GM19035 (cell line): ENCODE measurements around the gene SPACA4.

Experiments
- ATAC-seq: cut with Tn5 transposase; IDR thresholded peaks from one replicate; pipeline ENCODE4 v1.9.1; 2021; ENCODE audit not compliant: unreplicated experiment

The SPACA4 gene

DNA sequence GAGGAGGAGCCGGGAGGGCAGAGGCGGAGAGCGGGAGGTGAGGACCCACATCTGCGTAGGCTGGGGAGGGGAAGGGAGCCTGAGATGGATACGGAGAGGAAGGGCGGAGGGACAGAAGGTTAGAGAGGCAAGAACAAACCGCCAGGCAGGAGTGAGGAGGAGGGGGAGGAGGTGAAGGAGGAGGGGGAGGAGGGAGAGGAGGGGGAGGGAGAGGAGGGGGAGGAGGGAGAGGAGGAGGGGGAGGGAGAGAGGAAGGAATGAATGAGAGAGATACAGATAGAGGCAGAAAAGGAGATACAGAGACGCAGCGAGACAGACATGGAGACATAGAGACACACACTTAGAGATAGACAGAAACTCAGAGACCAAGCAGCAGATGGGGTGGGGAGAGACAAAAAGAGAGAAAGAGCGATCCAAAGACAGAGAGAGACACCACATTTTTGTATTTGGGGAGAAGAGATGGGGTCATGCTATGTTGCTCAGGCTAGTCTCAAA is 40.2 kb downstream of the SPACA4 start:
- no peak for ATAC-seq

DNA sequence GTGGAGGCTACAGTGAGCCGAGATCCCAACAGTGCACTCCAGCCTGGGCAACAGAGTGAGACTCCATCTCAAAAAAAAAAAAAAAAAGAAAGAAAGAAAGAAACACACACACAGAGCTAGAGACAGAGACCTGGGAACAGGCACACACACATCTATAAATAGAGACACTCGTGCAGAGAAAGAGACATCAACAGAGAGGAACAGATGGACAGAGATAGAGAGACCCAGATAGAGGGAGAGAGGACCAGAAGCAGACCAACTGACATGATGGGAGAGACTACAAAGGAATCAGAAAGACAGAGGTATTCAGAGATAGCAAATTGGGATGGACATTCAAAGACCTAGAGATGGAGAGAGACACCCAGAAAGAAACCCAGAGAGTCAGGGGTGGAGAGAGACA is 41.6 kb downstream of the SPACA4 start:
- no peak for ATAC-seq

DNA sequence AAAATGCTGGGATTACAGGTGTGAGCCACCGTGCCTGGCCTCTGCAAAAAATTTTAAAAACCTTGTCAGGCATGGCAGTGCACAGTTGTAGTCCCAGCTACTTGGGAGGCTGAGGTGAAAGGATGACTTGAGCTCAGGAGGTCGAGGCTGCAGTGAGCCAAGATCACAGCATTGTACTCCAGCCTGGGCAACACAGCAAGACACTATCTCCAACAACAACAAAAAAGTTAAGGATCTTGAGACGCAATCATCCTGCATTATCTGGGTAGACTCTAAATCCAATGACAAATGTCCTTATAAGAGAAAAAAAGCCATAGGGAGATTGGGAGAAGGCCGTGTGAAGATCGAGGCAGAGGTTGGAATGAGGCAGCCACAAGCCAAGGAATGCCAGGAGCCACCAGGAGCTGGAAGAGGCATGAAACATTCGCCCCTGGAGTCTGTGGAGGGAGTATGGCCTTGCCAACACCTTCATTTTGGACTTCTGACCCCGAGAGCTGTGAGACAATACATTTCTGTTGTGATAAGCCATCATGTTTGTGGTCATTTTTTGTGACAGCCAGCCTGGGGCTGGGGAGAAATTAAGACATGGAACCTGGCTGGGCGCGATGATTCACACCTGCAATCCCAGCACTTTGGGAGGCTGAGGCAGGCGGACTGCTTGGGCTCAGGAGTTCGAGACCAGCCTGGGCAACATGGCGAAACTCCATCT is 44.6 kb downstream of the SPACA4 start:
- no peak for ATAC-seq

DNA sequence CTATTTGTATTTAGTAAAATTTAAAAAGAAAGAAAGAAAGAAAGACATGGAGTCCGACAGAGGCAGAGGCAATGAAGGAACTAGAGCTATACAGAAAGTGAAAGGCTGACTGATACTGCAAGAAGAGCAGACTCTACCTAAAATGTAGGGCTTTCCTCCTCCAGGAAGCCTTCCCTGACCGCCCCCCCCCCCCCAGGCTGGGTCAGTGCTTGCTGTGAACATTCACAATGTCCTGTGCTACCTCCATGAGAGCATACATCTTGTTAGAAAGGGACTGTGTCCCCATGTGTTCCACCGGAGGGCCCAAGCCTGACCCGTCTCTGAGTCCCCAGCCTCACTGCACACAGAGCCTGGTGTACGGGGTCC is 45.1 kb downstream of the SPACA4 start:
- no peak for ATAC-seq

DNA sequence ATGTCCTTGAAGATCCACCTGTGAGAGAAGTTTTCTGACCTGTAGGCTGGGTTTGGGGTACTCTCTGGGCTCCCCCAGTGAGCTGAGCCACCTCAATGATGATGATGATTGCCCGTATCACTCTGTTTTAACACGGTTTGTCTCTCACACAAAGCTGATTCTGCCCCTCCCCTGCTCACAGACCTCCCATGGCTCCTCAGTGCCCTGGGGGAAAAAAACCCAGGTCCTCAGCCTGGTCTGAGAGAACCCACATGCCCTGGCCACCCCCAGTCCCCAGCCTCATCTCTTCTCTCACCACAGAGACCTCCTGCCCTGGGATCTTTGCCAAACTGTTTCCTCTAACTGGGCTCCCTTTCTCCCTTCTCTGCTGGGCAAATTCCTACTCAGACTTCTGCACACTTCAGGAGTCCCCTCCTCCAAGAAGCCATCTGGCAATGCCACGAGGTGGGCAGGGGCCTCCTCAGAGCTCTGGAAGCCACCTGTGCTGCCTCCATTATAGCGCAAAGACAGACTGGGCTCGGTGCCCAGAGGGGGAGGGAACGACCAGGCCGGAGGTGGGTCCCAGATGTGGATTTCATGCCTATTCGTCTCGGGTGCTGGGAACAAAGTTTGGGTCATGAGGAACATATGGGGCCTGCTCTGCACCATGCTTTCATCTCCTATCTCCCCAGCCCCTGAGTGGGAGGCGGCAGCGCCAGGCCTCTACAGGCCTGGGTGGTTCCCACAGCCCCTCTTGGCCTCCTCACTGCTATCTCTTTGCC is 47.9 kb downstream of the SPACA4 start:
- ATAC-seq = no peak

DNA sequence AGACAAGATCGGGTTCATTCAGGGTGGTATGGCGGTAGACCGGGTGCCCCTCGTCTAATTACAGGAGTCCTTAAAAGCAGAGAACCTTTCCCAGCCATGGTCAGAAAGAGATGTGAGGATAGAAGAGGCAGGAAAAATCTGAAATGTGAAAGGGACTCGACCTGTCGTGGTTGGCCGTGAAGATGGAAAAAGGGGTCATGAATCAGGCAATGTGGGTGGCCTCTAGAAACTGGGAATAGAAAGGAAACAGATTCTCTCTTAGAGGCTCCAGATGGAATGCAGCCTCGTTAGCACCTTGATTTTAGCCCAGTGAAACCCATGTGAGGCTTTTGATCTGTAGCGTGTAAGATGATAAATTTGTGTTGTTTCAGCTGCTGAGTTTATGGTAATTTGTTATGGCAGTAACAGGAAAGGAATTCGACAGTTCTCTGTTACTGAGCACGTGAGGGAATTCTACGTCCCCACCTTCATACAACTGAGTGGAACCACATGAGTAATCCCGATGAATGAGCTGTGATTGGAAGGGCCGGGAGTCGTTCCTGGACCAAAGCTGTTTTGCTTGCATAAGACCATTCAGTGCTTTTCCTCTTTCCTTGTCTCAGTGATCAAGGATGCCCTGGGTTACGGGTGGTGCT is 50.4 kb downstream of the SPACA4 start:
- ATAC-seq = no peak
